HG03439 (cell line): ENCODE measurements around the gene CLCN3.
"Not testable (repeated sequence)": the region's sequence is repeated elsewhere in the genome, so short reads cannot be mapped to it uniquely, and the experiment has no call there.

Experiments used
- ATAC-seq: cut with Tn5 transposase; IDR thresholded peaks from one replicate; pipeline ENCODE4 v1.9.1; 2021; ENCODE audit warnings: mild to moderate bottlenecking, moderate library complexity; ENCODE audit not compliant: unreplicated experiment

Gene CLCN3

DNA sequence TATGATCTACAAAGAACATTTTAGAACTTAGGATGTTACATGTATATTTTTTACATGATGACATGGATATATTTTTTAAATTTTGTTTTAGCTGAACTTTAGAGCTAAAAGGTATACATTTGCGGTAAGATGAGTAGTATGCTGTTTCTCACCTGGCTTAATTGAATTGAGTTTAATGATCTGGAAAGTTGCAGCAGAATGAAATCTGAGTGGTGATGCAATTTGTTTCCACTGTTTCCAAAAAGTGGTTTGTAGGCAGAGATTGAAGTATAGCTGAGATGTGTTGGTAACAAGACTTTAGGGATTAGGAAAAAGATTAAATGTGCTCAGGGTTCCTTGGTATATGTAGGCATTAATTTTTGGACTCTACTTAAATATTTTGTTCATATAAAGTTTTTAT is 69.3 kb downstream of the CLCN3 start:
- ATAC-seq, result no peak

DNA sequence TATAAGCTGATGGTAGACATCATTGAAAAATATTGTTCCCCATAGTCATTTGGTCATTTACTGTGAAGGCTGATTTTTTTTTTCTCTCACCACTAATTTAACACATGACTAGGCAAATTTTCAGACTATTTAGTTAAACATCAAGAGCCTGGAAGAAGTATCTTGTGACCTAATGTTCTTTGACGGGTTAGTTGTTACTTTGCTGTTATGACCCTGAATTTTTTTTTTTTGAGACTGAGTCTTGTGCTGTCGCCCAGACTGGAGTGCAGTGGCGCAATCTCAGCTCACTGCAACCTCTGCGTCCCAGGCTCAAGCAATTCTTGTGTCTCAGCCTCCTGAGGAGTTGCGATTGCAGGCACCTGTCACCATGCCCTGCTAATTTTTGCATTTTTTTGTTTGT is 70.4 kb downstream of the CLCN3 start:
- ATAC-seq, result no peak

DNA sequence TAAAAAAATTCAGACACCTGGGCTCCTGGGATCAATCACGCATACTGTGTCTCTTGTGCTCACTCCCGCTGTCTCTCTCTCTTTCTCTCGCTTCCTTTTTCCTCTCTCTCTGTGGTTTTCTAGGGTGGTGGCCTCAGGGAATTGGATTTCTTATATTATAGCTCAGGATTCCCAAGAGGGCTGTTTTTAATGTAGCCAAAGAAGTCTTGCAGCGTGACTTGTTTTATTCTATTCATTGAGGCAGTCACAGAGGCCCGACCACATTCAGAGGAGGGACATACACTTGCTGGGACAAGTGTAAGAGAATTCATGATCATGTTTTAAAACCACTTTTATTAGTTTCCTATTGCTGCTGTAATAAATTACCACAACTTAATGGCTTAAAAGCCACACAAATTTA is 78.0 kb downstream of the CLCN3 start:
- ATAC-seq, result no peak

DNA sequence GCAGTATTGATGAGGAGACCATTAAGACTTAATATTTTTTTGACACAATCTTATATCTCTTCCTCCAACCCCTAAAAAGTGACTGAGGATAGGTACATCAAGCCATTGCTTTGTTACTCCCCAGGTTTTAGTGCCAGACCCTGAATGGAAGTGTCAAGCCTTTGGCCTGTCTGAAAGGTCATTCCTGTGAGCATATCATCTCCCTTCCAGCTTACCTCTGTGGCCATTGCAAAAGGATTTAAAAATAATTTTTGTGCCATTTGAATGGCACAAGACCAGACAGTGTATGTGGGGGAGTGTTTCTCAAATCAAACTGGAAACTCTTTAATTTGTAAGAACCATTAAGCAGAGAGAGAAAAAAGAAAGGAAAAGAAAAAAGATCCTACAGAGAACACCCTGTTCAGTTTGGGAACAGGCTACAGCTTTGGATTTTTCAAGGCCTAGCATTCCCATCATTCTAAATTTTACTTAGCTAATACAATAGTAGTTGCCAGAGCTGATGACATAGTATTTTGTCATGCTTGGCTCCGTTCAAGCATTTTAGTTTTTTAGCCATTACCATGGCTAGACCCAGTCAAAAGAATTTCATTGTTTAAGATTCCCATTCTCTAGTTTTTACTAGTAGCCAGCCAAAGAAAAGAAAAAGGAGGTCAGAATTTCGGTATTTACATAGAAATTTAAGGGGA is 87.7 kb downstream of the CLCN3 start:
- no peak for ATAC-seq

DNA sequence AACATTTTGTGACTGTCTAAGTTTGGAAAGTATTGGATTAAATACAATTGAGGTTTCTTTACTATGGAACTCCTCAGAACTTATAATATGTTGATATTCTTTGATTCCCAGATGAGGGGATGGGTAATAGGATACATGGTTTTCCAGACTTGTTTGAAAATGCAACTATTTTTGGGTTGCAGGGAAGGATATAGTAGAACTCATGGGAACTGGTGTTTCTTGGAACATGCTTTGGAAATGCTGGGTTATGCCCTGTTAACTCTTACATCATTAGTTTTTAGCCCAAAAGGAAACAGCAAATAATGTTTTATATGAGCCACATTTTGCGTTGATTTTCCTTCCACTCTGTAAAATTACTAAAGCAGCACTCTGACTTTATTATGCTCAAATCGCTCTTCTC is 95.4 kb downstream of the CLCN3 start:
- no peak for ATAC-seq

DNA sequence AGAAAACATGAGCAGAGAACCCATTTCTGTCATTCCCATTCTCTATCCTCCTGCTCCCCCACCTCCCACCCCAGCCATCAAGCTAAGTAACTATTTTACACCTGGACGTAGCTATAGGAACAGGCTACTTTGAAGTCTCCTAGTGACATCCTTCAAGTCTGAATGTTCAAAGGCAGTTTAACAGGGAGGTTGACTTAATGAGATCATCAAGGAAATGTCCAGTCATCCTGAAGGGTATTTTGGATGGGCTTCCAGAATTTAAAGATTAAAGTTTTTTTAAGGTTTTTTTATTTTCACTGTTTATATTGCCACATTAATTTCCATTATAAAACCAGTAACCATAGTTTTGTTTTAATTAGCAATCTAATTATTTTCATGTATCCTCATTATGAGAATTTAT is 96.3 kb downstream of the CLCN3 start:
- no peak for ATAC-seq

DNA sequence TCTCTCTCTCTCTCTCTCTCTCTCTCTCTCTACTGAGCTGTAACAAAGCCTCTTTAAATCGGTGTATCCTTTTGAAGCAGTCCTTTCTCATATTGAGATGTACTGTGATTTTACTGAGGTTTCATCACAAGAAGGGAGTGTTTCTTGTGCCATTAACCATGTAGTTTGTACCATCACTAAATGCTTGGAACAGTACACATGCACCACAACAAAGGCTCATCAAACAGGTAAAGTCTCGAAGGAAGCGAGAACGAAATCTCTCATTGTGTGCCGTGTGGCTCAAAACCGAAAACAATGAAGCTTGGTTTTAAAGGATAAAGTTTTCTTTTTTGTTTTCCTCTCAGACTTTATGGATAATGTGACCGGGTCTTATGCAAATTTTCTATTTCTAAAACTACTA is 100.2 kb downstream of the CLCN3 start:
- ATAC-seq, result no peak

DNA sequence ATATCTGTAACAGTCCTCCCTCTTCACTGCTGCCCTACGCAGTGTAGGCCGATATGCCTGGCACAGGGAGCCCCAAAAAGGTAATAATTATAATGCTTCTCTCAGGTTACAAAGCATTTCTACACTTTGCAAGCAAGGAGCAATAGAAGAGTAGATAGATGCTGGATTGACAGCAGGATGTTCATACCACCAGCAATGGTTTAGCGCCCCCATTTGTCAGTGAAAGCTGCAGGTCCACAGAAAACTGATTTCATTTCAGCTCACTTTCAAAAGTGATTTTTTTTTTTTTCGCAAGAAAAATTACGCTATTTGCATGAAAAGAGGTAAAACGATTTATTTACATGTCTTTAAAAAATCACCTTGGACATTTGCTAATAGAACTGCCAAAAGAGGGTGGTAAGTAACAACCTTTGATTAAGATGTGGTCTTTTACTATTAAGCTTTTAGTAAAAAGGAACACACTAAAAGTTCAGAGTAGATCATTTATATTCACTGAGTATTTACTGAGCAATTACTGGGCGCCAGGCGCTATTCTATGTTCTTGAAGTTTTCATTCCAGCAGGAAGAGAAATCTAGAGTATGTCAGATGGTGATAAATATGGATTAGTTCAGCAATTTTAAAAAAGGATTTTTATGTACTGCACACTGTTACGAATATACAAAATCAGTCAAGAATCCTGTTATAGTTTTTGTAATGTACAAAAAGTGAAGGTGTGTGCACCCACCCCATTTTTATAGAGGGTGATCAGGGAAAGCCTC is 103.0 kb downstream of the CLCN3 start:
- no peak for ATAC-seq

DNA sequence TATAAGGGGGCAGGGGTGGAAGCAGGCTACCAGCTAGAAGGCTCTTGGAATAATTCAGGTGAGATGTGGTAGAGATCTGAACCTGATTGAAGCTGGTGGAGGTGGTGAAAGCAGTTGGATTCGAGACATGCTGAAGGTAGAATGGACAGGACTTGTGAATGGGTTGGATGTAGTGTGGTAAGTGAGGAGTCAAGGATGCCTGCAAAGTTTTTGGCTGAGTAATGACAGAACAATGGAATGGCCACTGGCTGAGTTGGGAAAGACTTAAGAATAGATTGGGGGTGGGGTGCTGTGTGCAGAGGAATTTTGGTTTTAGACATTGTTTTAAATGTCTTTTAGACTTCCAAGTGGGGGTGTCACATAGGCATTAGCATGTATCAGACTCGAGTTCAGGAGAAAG is 103.9 kb downstream of the CLCN3 start:
- ATAC-seq, result no peak

DNA sequence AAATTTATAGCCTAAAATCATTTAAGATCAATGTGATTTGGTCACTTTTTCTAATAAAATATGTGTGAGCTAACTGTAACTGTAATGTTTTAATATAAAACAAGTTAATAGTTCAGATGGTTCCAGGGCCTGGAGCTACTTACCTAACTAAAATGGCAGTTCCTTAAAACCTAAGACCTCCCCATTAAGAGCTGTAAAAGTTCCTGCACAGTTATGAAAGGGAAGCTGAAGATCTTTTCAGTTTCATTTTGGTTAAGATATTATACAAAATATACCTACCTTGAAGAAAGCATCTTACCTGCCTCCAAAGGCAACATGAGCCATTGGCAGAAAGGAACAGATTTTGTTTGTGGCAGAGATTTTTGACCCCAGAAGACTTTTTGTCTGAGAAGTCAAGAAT is 107.2 kb downstream of the CLCN3 start:
- ATAC-seq, result no peak

DNA sequence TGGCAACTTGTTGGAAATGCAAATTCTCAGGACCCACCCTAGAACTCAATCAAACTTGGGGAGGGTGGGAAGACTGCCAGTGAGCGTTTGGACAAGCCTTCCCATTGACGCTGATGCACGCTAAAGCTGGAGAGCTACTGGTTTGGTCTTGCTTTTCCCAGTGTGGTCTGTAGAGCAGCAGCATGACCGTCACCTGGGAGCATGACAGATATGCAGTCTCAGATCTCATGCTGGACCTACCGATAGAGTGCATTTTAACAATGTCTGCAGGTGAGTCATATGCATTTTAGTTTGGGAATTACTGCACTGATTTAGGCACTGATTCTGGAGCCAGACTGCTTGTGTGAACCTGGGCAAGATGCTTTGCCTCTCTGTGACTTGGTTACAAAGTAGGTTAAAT is 110.2 kb downstream of the CLCN3 start:
- no peak for ATAC-seq

DNA sequence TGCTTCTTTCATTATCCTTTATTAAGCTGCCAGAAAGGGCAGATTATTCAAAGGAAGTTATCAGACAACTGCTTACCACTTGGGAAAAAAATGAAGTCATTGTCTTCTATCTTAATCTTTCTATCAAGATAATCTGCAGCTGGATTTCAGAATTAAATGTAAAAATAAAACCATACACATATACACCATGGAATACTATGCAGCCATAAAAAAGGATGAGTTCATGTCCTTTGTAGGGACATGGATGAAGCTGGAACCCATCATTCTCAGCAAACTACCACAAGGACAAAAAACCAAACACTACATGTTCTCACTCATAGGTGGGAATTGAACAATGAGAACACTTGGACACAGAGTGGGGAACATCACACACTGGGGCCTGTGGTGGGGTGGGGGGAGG is 118.2 kb downstream of the CLCN3 start:
- ATAC-seq, result not testable (repeated sequence)

DNA sequence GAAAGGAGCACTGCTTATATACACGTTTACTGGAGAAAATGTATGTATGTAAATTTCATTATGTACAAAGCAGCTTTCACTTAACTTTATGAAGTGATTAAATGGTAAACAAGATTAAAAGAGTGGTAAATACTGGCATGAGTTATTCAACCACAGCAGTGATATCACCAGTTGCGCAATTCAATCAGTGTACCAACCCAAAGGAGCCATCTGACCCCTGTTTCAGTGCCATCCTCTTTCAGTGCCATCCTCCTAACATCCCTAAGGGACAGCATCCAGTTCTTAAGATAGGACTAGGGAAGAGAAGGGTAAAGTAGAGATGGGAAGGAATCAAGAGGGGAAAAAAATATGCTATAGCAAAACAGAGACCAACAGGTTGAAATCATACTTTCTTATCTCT is 121.2 kb downstream of the CLCN3 start:
- ATAC-seq, result no peak

DNA sequence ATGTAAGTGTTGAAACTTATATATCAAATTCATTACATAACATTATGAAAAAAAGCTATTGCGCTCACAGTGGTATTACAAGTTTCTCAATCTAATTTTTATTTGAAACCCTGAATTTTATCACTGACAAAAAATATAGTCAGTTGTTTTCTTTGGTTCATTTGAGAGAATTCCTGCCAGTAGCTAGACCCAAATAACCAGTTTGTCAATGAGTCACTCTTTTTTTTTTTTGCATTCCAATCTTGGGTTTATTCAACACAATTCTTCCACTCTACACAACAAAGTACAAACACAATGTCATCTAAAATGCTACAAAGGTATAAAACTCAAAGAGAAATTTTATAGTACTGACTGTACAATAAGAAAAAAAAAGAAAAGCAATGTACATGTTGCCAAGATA is 124.2 kb downstream of the CLCN3 start:
- ATAC-seq, result no peak

DNA sequence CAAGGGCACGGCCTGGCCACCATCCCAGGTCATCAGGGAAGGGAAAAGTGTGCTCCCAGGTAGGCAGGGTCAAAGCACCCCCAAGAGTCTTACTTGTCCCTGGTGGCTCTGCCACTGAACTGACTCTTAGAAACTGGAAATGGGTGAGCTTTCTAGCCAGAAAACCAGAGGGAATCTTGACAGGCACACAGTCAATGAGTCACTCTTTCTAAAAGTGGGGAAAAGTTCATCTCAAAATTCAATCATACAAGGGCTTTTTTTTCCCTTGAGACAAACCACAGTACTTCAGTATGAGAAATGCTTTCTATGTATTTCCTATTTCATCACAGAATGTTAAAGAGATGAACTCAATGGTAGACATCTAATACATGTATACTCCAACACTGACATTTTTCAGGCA is 124.9 kb downstream of the CLCN3 start:
- ATAC-seq, result no peak

DNA sequence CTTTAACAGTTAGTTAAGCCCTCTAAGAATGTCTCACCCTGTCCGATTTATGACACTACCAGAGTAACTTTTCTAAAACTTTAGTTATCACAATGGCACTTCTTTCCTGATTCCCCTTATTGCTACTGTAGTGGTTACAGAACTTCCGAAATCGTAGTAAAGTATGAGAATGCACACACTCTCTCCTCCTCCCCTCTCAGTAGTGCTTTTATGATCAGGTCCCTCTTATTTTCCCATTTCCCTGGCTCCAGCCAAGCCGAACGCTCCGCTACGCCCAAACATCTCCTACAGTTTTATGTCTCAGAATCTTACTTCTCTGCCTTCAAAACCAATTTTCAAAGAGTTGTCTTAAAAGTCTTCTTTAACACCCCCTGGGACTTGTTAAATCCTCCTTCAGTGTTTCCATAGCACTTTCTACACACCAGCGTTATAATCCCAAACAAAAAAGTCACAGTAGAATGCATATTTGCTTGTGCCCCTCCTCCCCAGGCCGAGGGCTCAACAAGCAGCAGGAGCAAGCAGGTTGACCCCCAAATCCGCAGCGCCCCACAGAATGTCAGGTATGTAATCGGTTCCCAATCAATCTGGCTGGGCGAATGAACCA is 136.7 kb downstream of the CLCN3 start:
- peak; percentile 11 for ATAC-seq

DNA sequence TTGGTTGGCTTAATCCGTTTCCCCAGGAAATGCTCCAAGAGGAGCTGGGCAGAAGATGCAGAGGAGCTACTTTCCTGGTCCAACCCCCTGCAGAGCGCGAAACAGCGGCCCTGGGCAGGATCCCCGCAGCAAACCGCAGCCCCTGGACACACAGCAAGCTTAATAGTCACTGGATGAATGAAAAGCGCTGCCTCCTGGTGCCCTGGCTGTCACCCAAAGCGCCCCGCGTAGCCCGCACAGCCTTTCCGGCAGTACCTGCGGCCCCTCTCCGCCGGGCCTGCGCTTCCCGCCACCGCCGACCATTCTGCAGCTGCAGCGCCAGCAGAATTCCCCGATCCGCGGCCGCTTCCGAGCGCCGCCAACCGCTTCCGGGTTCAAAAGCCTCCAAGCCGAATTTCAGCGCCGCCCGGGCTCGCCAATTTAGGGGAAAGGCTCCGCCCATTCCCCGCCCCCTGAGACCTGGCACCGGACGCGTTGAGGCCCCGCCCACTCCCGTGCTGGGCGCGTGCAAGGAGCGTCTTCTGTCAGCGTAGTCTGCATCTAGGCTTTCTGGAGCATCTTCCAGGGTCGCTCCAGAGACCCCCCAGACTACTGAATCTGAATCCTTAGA is 137.3 kb downstream of the CLCN3 start, which contains the start of gene HPF1:
Gene HPF1, minus strand, starts transcription at position 370 of the 610 bp plus-strand sequence. Its CDS starts 67 bp downstream, at position 303.
- ATAC-seq, result peak; percentile 97

DNA sequence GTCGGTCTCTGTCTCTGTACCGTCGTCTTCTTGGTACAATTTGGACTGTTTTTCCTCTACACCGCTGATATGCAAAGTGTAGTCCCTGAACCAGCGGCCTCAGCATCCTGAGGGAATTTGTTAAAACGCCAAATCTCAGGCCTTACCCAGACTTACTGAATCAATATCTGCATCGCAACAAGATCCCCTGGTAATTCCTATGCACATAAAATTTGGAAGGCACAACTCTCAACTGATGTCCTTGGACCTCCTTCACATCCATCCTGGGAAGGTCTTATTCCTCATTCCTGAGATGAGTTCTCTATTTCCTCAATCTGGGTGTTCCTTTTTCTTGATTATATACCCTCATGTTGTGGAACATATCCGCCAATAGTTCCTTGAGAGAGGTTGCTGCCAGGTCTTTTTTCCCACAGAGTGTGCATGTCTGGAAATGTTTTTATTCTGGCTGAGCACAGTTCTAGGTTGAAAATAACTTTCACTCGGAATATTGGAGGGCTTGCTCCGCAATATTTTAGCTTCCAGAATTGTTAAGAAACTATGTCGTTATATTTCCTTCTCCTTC is 138.1 kb downstream of the CLCN3 start:
- no peak for ATAC-seq

DNA sequence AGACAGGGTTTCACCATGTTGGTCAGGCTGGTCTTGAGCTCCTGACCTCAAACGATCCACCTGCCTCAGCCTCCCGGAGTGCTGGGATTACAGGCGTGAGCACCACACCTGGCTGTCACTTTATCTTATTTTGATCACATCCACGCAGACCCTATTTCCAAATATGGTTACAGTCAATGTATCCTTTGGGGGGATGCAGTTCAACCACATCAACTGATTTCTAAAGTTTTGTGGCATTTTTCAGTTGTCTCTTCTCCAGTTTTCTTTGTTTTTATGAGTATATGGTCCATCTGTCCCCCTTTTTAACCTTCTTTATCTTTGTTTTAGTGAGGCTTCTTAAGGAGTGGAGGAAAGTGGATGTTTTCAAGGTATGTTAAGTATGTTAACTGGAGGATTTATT is 141.5 kb downstream of the CLCN3 start:
- no peak for ATAC-seq

DNA sequence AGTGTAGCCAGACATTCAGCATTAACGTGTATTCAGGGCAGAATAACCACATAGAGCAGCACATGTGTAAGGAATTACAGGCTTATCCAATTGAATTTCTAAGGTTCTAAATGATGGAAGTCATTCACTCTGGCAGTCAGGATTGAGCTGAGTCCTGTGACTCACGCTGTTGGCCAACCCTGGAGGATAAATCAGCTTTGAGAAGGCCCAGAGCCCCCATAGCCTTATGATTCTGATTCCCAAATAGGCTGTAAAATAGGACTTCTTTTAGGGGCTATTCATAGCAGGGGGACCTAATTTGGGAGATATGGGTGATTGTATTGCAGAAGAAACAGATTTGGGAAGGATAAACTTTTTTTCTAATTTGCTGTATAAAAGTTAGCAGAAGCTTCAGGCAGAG is 145.5 kb downstream of the CLCN3 start:
- ATAC-seq, result no peak

DNA sequence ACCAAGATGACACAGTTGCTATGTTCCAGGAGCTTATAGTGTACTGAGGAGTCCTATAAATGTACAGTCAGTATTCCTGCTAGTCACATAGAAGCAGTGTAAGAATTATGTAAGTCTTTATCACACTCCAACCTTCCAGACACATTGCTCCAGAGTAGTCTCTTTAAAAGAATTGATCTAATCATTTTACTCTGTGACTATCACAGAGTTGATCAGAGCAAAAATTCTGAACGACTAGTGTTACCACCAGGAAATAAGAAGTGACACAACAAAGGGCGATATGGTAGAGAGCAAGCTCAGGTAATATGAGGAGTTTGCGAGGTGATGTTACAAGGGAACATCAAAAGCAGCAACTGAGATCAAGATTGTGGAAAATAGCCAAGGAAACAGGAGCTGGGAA is 146.4 kb downstream of the CLCN3 start:
- no peak for ATAC-seq
